Hematopoietic multipotent progenitor cell treated with erythropoietin and hydrocortisone succinate and interleukin-3 and kit ligand, for 17 days (in vitro differentiated cells): ENCODE data around the gene ARHGDIA.
"Not testable (repeated sequence)": the region's sequence is repeated elsewhere in the genome, so short reads cannot be mapped to it uniquely, and the experiment has no call there.

Source experiments
- DNase-seq: peaks from one replicate; pipeline ENCODE4 v3.0.0-alpha.2; 2015; ENCODE audit warnings: low spot score

ARHGDIA gene

DNA sequence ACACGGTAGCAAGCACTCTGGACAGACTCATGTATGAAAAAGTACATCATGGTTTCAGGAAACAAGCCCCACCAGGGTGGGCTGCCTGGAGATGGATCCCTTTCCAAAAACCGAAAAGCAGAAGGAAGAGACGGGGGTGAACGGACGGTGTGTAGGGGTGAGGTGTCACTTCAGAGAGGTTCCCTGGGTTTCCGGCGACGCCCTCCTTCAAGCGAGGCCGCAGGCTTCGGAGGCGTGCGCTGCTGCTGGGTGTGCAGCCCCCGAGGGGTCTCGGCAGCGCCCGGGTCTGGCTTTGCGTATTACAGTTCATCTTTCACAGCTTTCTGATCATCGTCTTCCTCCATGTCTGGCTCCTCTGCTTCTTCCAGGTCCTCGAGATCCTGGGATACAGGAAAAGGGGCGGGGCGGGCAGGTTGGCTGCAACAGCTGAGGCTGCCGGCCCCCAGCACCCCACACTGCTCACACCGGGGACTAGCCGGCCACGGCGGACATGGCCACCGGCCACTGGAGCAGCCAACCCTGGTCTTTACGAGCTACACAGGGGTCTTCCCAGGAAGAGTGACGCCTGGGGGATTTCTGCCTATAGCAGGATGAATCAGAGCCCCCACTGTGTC lies 27.3 kb downstream of the ARHGDIA start:
- no peak for DNase-seq

DNA sequence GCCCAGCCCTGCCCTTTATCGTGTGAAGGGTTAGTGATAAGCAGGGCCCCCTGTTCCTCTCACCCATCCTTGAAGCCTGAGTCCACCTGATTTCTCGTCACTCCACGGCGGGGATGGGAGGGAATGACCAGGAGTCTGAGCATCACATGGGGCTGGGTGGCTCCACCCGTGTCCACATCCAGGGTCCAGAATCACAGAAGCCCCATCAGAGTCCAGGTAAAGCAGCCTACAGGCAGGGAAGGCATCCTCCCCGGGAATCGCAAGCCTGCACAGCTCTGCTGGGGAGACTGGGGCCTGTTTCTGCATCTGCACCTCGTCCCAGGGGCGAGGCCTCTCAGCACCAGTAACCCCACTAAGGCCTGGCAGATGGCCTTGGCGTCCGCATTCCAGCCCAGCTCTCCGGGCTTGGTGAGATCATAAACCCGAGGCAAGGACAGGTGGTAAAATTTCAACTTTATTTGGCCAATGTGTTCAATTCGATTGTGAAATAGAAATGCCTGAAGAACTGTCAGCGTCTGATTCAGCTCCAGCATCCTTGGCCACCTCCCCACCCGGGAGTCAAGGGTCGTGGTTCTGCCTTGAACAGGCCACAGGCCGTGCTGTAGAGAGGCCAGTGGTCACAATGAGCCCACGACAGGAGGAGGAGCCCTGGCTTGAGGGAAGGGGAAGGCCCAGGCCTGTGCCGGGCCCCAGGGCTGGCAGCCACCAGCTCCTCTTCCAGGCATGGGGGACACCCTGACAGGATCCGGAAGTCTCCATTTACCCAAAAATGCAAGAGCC lies 28.2 kb downstream of the ARHGDIA start:
- no peak for DNase-seq

DNA sequence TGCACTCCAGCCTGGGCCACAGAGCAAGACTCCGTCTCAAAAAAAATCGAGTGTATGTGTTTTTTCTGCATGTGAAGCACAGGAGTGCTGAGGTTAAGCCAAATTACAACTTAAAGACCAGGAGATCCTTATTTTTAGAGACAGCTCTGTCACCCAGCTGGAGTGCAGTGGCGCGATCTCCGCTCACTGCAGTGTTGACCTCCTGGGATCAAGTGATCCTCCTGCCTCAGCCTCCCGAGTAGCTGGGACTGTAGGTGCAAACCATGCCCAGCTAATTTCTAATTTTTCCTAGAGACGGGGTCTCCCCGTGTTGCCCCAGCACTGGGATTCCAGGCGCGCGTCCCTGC lies 28.8 kb downstream of the ARHGDIA start:
- no peak for DNase-seq

DNA sequence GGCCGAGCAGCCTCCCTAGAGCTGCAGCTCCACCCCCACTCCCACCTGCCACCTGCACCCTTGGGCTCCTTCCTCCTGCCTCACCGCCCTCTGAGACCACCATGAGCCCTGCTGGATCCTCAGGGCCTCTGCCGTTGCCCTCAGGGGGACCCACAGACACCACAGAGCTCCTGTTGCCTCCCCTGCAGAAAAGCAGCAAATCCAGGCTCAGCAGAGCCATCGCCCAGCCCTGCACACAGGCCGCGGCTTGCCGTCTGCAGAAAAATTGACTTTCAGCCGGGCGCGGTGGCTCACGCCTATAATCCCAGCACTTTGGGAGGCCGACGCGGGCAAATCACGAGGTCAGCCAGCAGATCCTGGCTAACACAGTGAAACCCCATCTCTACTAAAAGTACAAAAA lies 29.3 kb downstream of the ARHGDIA start:
- DNase-seq, result no peak

DNA sequence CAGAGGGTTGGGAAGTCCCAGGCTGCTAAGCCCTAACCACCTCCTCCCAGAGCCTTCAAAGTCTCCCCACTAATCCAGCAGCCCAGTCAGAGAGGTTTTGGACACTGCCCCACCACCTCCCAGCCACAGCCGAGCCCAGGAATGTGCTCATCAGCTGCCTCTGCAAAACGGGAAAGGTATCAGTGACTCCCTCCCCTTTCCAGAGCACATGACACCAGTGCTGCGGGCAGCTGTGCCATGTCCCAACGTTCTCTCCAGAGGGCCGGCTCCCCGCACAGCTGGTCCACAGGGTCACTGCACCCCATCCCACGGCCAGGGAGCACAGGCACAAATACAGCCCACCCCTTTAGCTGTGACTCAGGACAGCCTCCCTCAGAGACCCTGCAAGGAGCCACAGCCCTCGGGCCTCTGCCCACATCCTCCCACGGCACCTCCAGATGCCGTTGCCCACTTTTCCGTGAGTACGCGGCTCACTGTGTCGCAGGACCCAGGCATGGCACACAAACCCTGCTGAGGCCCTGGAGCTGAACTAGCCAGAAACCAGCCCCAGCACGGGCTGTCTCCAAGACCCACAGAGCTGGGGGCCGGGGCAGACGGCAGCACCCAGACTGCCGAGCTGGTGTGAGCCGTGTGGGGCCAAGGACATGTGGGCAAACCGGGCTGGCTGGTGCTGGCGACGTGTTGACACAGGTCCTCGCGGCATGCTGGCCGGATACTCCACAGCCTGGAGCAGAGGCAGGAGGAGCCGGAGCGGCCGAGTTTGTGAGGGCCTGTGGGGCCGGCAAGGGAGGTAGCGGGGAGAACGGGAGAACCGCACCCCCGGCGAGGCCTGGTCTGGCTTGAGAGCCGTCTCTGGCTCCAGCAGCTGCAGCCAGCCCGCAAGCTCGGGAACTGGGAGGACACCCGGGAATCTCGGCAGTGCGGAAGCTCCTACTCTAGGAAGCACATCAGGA lies 30.0 kb downstream of the ARHGDIA start:
- no peak for DNase-seq

DNA sequence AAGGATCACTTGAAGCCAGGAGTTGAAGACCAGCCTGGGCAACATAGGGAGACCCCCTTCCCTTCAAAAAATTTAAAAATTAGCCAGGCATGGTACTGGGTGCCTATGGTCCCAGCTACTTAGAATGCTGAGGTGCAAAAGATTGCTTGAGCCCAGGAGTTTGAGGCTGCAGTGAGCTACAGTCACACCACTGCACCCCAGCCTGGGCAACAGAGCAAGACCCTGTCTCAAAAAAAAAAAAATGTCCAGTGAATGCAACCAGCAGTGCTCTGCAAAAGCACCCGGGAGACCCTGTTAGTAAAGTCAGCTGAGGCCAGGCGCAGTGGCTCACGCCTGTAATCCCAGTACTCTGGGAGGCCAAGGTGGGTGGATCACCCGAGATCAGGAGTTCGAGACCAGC lies 31.1 kb downstream of the ARHGDIA start:
- not testable (repeated sequence) for DNase-seq

DNA sequence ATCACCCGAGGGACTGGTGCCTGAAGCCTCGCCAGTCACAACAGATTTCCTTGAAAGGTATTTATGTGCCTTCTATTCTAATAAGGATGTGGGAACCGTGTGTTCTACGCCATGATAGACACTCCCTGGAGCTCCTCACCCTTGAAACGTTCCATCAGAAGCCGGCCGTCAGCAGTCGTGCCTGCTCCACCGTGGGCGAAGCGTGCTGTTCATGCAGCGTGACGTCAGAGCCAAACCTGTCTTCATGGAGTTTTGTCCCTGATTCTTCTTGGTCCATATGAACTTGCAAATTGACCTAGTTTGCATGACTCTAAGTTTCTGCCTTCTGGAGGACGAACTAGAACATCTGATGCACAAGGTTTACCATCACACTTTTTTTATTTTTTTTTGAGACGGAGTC lies 31.8 kb downstream of the ARHGDIA start:
- no peak for DNase-seq

DNA sequence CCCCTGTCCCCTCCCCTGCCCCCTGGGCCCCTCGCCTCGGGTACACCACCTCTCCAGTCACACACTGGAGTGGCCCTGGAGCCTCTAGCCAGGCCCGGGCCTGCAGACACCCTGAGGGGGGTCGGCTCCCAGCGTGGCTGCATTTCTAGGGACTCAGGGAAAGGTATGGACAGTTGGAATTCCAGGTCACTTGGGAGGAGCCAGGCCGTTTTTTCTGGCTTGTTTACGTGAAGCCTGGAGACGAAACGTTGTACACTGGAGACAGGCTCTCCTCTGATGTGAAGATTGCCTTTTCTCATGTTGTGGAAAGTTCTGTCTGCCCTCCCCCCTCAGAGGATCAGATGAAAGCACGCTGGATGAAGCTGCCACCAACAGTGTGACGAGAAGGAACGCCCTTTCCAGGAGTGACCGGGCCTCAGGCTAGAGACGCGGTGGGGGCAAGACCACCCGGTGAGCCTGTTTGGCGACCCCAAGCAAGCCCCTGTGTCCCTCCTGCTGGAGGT lies 32.3 kb downstream of the ARHGDIA start:
- DNase-seq, result no peak

DNA sequence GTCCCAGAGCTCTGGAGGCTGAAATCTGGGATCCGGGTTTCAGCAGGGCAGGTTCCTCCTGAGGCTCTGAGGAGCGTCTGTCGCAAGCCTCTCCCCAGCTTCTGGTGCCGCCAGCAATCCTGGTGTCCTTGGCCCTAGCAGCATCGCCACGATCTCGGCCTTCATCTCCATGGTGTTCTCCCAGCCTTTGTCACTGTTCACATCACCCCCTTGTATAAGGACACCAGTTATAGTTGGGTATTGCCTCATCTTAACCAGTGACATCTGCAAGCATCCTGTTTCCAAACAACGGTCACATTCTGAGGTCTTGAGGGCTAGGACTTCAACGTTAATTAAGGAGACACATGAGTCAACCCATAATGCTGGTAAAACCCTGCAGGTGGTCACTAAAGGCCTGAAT lies 33.5 kb downstream of the ARHGDIA start:
- DNase-seq, result no peak

DNA sequence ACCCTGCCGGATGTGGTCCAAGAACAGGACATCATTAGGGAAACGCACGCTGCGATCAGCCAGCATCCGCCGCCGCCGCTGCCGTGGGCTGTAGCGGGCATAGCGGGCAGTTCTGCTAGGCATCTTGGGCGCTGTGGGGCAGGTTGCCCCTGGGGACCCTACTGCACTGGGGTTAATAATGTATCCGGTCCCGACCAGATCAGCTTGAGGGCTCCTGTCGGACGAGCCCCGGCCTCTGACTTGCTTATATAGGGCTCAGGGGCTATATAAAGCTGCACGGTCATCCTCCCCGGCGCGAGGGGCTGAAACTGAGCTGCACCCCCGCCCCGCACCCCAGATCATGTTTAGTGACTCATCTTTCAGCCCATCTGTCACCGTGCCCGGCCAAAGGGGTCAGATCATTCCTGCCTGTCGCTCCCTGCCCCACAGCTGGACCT lies 36.3 kb downstream of the ARHGDIA start, which contains the start of gene PPP1R27:
Gene PPP1R27, minus strand, starts transcription at position 220 of the 437 bp plus-strand sequence. Its CDS starts 97 bp downstream, at position 123.
- no peak for DNase-seq

DNA sequence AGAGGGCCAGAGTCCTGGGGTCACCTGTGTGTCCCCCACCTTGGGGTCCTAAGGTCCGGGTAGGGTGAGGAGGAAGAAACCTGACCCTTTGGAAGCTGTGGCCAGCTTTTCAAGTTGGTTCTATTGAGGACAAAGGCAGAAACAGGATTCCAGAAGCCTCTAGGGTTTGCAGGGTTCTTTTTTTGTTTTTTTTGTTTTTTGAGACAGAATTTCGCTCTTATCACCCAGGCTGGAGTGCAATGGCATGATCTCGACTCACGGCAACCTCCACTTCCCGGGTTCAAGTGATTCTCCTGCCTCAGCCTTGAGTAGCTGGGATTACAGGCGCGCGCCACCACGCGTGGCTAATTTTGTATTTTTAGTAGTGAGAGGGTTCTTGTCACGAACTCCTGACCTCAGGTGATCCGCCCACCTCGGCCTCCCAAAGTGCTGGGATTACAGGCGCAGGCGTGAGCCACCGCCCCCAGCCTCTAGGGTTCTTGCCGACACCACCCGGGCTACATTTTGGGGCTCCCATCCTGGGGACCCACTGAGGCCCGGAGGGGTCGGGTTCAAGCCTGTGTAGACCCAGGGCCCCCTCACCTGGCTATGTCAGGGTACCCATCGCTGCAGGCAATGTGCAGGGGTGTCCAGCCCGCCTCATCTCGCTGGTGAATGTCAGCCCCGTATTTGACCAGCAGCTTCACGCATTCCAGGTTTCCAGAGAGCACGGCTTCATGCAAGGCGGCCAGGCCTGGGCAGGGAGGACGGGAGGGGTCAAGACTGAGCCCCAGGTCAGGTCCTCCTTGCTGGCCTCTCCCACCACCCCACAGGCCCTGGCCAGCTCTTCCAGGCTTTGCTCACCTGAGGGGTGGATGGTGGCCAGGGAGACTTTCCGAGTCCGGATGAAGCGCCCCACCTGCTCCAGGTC lies 37.0 kb downstream of the ARHGDIA start:
- no peak for DNase-seq

DNA sequence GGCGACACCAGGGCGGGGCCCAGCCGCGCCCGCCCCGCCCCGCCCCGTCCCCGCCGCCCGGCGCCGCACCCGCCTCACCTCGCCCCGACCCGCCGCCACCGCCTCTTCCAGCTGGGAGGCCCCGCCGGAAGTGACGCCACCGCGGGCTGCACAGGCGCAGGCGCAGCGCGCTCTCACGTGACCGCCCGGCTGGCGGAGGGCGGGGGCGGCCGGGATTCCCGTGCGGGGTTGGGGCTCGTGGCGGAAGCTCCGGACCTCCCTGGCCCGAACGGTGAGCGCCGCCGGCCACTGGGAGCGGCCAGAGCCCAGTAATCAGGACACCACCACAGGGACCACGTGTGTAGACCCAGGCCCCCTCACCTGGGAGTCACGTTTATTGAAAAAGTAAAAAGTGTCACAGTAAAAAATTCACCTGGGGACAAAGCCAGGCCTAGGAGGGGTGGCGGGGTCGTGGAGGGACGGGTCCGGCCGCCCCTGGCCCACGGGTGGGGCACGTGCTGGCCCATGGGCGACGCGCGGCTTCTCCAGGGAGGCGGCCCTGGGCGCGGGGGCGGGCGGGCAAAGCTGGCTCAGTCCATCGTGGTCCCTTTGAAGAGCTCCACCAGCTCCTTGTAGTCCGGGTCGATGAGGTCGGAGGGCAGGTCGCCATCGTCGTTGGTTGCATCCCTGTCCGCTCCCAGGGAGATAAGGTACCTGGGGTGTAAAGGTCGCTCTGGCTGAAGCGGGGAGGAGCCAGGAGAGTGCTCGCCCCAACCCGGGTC lies 37.8 kb downstream of the ARHGDIA start, which contains the start of gene MCRIP1:
Gene MCRIP1, minus strand, starts transcription at position 132 of the 761 bp plus-strand sequence. CDS start 8,785 bp downstream, outside the sequence.
- DNase-seq, result peak; percentile 95

DNA sequence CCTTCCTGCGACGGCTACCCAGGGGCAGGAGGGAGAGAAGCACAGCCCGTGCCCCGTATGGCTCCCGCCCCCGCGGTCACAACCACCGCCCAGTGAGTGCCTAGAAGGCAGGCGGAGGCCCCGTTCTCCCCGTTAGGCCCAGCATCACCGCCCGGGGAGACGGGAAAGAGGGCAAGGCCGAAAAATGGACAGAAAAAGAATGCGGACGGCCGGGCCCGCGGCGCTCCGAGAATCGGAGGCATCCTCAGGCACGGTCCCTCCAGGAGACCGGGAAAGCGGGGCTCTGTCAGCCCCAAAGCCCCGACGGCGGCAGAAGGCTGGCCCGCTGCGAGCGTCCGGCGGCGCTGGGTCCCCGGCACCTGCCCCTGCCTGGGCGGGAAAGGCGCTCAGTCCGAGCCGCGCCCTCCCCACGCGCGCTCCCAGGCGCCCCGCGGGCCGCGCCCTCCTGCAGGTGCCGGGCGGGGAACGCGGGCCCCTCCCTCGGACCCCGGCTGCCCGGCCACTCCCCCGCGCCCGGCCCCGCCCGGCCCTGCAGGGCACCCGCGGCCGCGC lies 38.5 kb downstream of the ARHGDIA start:
- no peak for DNase-seq

DNA sequence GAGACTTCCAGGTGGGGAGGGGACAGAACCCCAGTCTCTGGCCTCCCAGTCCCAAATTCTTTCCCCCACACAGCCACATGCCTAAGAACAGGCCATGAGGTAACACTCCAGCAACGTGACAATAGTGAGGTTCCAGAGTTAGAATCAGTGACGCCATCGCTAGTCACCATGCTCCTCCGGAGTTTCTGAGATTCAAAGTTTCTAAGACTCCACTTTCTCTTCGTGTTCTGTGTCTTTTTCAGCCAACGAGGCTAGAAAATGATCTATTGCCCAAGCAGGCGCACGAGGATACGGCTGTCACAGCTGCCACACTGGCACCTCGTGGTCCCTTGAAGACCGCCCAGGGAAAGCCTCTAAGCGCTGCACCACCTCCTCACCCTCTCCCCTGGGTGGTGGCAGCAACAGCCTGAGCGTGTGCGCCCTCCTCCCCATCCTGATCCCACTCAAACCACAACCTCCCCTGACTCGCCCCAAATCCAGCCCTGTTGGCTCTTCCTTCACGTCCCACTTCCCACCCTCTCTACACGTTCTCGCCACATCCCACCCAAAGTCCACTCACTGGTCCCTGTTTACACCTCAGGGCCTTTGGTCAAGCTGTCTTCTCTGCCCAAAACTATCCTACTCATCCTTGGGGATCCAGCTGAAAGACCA lies 39.1 kb downstream of the ARHGDIA start:
- peak; percentile 10 for DNase-seq

DNA sequence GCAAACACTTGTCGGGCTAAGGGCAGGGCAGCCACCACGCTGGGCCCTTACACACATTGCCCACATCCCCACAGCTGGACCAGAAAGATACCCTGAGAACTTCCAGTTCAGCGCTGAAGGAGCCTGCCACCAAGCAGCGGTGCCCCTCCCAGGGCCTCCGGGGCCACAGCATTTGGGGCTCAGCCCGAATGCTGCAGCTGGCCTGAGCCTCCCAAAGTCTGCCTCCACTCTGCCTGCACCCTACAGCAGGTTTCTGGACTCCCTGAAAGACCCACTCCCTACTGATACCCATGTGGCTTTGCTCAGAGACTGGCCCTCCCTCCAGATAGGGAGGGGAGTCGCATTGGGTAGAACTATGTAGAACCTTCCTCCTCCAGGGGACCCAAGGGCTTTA lies 39.6 kb downstream of the ARHGDIA start:
- peak; percentile 19 for DNase-seq

DNA sequence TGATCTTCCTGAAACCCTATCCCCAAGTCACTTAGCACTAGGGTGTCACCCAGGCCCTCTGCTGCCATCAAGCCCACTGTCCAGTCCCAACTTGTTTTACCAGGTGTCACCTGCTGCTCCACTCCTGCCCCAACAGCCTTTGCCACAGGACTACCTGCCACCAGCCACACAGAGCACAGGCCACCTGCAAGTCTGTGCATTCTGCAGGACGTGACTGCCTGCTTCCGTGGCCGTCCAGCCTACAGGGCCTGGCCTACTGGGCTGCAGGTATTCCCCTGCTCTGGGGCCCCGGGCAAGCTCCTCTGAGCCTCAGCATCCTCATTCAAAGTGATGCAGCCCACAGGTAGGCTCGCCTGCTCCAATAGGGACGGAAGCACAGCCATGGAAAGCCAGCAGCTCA lies 41.3 kb downstream of the ARHGDIA start:
- no peak for DNase-seq

DNA sequence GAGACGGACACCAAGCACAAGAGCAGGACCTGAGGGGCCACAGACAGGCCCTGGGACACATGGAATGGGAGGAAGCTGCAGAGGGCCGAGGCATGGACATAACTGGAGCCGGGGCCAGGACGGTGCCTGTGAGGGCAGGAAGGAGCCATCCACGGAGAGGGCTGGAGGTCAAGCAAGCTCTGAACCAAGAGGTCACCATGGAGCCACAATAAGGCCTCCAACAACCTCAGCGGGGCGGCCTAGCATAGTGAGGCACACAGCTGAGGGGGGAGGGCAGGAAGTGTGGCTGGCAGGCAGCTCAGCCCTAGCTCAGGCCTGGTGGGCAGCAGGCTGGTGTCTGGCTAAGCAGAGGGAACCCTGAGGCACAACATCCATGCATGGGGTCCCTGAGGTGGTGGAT lies 42.5 kb downstream of the ARHGDIA start:
- DNase-seq, result no peak

DNA sequence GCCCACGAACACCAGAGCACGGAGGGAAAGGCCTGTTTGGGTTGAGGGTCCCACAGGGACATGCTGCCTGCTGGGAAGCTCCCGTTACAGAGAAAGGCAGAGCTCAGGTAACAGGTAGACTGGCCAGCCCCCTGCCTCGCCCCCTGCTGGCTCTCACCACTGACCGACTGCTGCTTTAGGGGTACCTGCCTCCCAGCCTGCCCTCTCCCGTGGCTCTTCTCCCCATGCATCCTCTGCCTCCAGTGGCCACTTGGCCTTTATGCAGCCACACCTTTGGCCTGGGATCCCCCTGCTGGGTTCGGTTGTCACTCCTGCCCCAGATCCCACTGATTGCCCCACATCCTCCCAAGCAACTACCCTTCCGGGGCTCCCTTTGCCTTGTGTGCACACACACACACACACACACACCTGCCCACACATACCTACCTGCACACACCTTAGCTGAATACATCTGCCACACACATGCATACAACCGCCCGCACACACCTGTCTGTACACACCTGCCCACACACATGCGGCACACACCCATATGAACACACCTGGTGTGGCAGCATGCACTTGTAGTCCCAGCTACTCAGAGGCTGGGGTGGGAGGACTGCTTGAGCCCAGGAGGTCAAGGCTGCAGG lies 45.2 kb downstream of the ARHGDIA start:
- DNase-seq, result no peak

DNA sequence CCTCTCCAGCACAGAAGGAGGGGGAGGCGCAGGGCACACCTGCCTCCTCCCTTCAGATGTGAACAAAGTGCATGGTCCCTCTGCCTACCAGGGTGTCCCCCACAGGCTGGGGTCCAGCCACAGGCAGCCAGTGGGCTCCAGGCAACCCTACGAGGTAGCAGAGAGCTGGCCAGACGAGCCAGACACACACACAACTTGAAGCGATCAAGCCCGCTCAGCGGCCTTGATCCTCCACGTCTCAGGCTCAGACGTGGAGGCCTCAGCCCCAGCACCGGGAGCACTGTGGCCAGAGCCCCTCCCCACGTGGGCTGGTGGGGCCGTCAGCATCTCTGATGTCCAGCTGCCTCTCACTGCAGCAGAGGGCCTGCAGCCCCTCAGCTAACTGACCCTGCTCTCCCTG lies 46.5 kb downstream of the ARHGDIA start:
- DNase-seq, result no peak
